HG03469 (cell line): ENCODE results near the gene NT5C3B.
"Not testable (repeated sequence)": the region's sequence is repeated elsewhere in the genome, so short reads cannot be mapped to it uniquely, and the experiment has no call there.

Experiments used
- ATAC-seq: cut with Tn5 transposase; IDR thresholded peaks from one replicate; pipeline ENCODE4 v1.9.1; 2021; ENCODE audit warnings: mild to moderate bottlenecking, moderate library complexity, moderate number of reproducible peaks; ENCODE audit not compliant: unreplicated experiment

Gene NT5C3B

GRCh38 chr17:41785091-41785858 lies 50.8 kb downstream of the NT5C3B start:
- ATAC-seq = no peak

- no peak for ATAC-seq
Observed at GRCh38 chr17:41784207-41784744, 51.8 kb downstream of the NT5C3B start.

DNA sequence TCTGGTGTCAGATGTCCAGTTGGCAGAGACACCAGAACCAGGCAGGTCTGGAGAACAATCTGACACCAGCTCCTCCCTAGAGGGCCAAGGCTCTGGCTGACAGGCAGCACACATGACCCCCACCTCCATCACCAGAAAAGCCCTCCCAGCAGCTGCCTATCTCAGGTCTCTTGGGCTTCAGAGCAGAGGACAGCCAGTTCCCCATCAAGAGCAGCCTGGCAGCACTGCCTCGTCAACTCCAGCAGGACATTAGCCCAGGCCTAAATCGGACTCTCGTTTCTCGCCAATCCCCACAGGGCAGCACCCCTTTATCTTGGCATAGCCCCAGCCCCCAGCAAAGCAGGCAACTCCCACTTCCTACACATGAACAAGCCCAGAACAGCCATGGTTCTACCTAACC lies 53.9 kb downstream of the NT5C3B start:
- no peak for ATAC-seq

DNA sequence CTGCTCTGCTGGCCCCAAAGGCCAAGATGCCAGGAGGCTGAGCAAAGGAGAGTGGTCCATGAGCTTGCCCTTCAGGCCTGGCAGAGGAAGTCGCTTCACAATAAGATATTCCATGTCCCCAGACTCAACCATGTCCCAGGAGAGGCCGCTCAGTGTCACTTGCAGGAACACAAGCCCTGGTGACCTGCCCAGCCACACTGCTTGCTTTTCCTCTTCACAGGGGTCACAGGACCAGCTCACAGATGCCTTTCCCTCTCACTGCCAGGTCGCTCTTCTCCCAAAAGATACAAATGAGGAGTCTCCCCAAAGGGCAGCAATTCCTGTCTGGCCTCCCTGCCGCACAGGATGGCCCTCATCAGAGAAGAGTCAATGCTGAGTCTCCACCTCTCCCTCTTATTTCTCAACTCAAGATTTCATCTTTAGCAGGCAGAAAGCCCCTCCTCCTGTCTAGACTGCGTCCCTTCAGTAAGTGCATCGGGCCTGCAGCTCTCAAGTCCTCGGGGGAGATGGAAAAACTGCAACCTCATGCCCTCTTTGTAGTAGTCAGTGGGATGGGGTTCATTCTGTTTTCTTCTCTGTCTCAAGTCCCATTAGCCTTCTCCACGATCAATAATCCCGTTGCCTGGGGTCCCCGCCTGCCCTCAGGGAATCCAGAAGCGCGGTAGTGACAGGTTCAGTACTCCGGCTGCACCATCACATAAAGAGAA lies 54.5 kb downstream of the NT5C3B start:
- no peak for ATAC-seq

DNA sequence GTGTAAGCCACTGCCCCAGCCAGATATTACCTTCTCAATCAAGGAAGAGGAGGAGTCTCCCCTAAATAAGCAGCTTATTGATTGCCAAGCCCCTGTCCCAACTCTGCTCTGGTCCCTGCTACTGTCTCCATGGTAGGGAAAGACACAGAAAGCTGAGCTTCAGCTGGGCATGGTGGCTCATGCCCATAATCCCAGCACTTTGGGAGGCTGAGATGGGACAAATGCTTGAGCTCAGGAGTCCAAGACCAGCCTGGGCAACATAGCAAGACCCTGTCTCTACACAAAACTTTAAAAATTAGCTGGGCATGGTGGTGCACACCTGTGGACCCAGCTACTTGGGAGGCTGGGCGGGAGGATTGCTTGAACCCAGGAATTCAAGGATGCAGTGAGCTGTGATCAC lies 56.1 kb downstream of the NT5C3B start:
- ATAC-seq = no peak

DNA sequence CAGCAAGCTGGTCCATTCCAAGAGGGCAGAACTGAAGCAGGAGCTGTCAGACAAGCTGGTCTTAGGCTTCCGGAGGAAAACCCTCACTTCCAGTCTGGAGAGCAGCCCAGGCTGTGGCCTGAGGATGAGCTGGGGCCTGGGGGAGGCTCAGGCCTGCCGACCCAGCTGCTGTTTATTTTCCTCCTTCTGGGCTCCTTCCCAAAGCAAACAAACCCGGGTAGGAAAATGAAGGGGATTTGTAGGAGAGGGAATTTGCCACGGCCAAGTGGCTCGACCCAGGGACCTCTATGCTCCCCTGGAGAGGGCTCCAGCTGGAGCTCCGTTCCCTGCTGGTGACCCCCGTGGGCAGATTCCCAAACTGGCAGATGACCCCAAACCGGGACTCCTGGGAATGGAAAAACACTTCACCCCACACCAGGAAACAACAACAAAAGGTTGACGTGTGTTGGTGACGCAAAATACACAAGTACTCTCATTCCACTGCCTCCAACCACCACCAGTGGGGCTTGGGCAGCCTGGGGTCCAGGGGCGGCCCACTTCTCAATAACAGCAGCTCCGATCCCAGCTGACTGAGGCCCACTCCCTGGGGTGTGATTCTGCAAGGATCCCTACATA lies 58.4 kb downstream of the NT5C3B start:
- no peak for ATAC-seq

DNA sequence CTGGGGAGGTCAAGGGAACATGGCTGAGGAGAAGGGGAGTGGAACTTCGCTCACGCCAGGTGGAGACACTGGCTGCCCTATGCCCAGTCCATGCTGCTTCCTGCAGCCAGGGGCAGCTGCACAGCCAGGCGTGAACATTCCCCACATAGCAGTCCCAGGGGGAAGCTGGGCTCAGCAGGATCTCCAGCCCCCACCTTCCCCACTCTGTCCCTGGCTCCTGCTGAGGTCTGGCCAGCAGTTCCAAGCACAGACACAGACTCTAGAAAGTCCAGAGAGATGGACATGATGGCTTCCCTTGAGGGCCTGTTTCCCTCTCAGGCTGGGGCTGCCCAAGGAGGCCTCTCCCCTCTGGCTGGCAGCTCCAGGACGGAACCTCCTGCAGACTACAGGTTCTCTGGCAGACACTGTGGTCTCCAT lies 58.9 kb downstream of the NT5C3B start:
- no peak for ATAC-seq

GRCh38 chr17:41776262-41776900 lies 59.7 kb downstream of the NT5C3B start:
- ATAC-seq = not testable (repeated sequence)

DNA sequence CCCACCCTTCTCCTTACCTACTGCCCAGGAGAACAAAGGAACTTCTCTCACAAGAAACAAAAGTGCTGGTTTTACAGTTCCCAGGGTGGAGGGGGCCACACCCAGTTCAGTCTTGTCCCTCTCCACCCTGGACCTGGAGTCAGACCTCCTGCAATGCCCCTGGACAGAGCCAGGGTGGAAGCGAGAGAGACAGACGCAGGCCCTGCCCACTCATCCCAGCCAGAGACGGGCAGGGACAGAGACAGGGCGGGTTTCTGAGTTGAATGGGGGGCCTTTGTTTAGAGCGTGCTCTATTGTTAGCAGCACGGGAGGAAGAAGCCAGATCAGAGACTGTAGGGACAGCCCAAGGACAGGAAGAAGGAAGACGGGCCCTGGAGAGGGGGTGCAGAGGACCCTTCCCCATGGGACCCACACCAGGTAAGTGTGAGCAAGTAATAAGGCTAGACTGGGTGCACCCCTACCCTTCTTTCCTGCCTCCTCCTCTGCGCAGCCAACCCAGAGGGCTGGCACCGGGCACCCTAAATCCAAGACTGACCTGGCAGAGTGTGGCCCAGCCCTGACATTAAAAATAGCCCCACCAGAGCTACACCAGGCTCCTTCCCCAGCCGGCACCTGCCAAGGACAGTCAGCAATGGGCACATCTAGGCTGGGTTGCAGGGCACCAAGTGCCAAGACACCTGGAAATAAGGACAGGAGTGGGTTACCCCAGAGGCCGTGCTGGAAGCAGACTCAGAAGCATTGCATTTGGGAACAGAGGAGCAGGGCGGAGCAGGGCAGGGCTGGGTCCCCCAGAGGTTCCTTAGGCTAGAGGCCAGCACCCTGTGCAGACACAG lies 60.4 kb downstream of the NT5C3B start:
- no peak for ATAC-seq
